ENCODE results near the gene MICALL2. TPM values are rescaled to one million over a fixed set of nuclear protein-coding genes. Genes with fewer than 3 reads are reported as not detected.

MICALL2 gene
- polyA plus RNA-seq, 1 experiment: 11.1 TPM

DNA sequence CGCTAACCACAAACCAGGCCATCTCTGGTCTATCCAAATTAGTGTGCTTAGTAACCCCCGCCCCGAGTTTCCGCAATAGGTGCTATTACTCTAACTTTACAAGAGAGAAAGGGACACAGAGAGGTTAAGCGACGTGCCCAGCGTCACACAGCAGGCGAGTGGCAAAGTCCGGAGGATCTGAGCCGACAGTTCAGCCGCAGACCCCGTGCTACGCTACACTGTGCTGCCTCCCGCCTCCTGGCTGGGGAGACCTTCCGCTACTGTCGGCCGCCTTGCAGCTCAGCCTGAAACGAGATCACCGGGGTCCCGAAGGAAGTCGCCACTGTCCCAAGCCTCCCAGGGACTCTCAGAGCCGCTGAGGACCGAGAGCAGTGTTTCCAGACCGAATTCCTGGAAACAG is 44.1 kb upstream of the MICALL2 start:
- Histone ChIP-seq H3K36me3 (ENCODE audit: control insufficient read depth, insufficient read depth, low read length) (peaks cover 27% of the 10 kb centered on the region), H3K4me3 (ENCODE audit: low read depth, low read length) (peak overlapping the region; percentile 96), H3K27me3 (ENCODE audit: control insufficient read depth, insufficient read depth, low read length) (no peaks in the 10 kb centered on the region)
- TF ChIP-seq, protein P1, sequence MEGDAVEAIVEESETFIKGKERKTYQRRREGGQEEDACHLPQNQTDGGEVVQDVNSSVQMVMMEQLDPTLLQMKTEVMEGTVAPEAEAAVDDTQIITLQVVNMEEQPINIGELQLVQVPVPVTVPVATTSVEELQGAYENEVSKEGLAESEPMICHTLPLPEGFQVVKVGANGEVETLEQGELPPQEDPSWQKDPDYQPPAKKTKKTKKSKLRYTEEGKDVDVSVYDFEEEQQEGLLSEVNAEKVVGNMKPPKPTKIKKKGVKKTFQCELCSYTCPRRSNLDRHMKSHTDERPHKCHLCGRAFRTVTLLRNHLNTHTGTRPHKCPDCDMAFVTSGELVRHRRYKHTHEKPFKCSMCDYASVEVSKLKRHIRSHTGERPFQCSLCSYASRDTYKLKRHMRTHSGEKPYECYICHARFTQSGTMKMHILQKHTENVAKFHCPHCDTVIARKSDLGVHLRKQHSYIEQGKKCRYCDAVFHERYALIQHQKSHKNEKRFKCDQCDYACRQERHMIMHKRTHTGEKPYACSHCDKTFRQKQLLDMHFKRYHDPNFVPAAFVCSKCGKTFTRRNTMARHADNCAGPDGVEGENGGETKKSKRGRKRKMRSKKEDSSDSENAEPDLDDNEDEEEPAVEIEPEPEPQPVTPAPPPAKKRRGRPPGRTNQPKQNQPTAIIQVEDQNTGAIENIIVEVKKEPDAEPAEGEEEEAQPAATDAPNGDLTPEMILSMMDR (IDR thresholded peaks at IDR 0.05; ENCODE audit: insufficient read depth, low read depth, low read length): no peak
- no peak for DNase-seq (ENCODE audit: low read depth)
- ChIA-PET CTCF (interaction anchor here (0.6 to 1.0 kb wide), 4 partner anchors 21 to 309 kb away, joined by 3 read pairs; no protein-coding TSS in a partner anchor), POLR2A (no interaction called here)

DNA sequence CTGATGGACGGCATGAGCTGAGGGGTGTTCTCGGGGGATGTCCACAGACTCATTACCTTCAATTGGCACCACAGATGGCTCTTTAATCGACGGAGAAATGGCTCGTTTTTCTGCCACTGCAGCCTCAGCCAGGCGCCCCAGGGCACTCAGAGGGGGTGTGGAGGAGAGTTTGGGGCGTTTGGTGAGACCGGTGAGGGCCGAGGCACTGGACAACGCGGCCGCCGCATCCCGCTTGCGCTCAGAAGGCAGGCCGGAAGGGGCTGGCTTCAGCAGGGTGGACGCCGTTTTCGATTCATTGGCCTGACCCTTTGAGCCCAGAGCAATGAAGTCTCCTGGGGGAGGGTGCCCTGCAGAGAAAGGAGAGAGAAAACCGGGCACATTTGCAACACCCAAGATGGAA is 43.6 kb upstream of the MICALL2 start:
- ChIA-PET CTCF (no interaction called here), POLR2A (no interaction called here)
- Histone ChIP-seq H3K4me3 (ENCODE audit: low read depth, low read length) (peak overlapping the region; percentile 96), H3K36me3 (ENCODE audit: control insufficient read depth, insufficient read depth, low read length) (peaks cover 29% of the 10 kb centered on the region), H3K27me3 (ENCODE audit: control insufficient read depth, insufficient read depth, low read length) (no peaks in the 10 kb centered on the region)
- TF ChIP-seq, protein P1 (IDR thresholded peaks at IDR 0.05; ENCODE audit: insufficient read depth, low read depth, low read length): no peak
- DNase-seq (ENCODE audit: low read depth): no peak

DNA sequence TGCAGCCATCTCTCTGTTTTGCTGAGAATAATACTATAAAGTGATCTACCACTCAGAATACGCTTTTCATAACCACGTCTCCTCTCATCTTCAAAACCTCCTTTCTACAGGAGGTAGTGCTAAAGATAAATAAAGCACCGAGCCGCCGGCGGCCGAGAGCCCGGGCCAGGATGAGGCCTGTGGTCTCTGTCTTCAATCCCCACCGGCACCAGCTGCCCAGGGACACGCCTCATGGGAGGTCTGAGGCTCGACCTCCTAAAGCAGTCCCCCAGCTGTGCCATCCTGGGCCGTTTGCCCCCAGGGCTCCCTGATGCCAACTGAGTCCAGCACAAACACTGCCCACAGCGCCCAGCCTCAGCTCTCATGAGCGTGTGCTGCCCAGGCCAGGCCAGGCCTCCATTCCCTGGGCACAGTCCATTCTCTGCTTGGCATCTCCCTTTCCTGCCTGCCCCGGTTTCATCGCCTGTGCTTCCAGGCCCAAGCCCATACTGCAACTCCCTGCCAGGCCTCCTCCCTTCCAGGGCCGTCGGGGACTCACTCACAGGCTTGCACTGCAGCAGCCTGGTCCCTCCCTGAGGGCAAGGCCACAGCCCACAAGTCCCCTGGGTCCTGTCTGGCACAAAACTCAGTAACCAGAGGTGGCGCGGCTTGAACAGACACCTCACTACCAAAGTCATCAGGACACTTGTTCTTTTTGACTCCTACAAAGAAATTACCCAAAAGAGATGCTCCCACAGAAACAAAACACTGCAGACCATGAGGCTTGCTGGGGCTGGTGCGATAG is 42.4 kb upstream of the MICALL2 start:
- H3K36me3 ChIP-seq (ENCODE audit: control insufficient read depth, insufficient read depth, low read length): peaks cover 33% of the 10 kb centered on the region
- ChIA-PET CTCF (no interaction called here), POLR2A (no interaction called here)
- H3K4me3 ChIP-seq (ENCODE audit: low read depth, low read length): no peak overlapping the region
- H3K27me3 ChIP-seq (ENCODE audit: control insufficient read depth, insufficient read depth, low read length): no peaks in the 10 kb centered on the region
- DNase-seq (ENCODE audit: low read depth): no peak
- TF ChIP-seq, protein P1 (IDR thresholded peaks at IDR 0.05; ENCODE audit: insufficient read depth, low read depth, low read length): no peak

DNA sequence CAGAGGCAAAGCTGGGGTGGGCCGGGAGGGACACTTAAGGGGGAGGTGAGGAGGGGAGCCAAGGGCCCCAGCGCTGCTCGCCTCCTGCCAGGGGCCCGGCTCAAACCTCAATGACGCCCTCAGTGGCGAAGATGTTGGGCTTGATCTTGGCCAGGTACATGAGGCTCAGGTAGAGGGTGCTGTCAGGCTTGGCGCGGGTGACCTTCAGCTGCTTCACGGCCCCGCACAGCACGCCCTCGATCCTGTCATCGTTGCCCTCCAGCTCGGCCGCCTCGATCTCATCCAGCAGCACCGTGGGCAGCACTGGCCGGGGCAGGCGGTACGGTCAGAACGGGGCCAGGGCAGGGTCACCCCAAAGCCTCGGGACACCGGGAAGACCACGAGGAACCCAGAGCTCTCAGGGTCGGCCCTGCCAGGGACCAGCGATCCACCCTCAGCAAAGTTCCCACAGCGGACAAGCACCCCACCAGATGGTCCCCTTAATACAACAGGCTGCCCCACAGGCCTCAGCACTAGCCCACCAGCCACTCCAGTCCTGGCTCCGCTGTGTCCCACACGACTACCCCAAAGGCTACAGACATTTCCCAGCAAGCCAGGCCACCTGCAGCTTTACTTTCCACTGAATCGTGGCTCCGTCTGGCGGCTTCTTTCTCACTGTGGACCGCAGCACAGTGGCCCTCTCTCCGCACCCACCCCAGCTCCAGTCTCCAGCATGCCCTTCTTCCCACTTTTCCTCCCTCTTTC is 41.0 kb upstream of the MICALL2 start:
- TF ChIP-seq, protein P1 (IDR thresholded peaks at IDR 0.05; ENCODE audit: insufficient read depth, low read depth, low read length): no peak
- no peak overlapping the region for H3K4me3 ChIP-seq (ENCODE audit: low read depth, low read length)
- CTCF ChIA-PET: no interaction called here

DNA sequence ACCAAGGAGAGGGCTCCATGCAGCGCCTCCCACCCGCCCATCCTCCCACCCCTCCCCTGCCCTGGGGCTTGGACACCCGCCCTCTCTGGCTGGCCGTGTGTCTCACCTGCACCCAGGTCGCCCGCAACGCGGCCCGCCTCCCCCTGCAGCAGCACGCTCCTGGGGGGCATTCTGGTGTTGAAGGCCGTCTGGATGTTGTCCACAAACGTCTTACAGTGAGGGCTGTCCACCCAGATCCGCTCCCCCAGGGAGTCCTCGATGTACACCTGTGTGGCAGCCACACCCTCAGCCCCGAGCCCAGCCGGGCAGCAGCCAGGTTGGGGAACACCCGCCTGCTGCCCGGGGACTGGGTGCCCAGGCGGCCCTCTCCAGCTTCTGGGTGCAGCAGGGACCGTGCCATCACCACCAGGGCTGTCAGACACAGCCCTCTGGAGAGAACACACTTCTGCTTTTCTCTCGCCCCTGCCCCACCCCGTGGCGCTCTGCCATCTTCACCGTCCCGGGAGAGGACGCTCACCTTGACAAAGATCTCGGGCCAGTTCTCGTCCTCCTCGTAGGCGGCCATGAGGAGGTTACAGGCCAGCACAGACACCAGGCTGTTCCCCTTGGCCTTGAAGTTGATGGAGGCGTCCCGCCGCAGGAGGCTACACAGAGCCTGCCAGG is 40.2 kb upstream of the MICALL2 start:
- no peaks in the 10 kb centered on the region for H3K27me3 ChIP-seq (ENCODE audit: control insufficient read depth, insufficient read depth, low read length)
- no peak overlapping the region for H3K4me3 ChIP-seq (ENCODE audit: low read depth, low read length)
- CTCF ChIA-PET: no interaction called here
- POLR2A ChIA-PET: no interaction called here
- TF ChIP-seq, protein P1 (IDR thresholded peaks at IDR 0.05; ENCODE audit: insufficient read depth, low read depth, low read length): no peak
- no peak for DNase-seq (ENCODE audit: low read depth)
- H3K36me3 ChIP-seq (ENCODE audit: control insufficient read depth, insufficient read depth, low read length): peaks cover 43% of the 10 kb centered on the region

More for the DNA sequence above, 41.0 kb upstream of the MICALL2 start:
- no peak for DNase-seq (ENCODE audit: low read depth)
- Histone ChIP-seq H3K36me3 (ENCODE audit: control insufficient read depth, insufficient read depth, low read length) (peaks cover 41% of the 10 kb centered on the region), H3K27me3 (ENCODE audit: control insufficient read depth, insufficient read depth, low read length) (no peaks in the 10 kb centered on the region)
- POLR2A ChIA-PET: no interaction called here
